ENCODE results near the gene ACADM. TPM values are rescaled to one million over a fixed set of nuclear protein-coding genes. Genes with fewer than 3 reads are reported as not detected.

ACADM gene
- total and polyA plus RNA-seq, 2 experiments from 2014 or later, result 37.7 to 52.8 TPM

- Histone ChIP-seq H3K36me3 (ENCODE audit: insufficient read depth) (peaks cover 40% of the 10 kb centered on the region), H3K4me3 (no peak overlapping the region)
Observed at GRCh38 chr1:75797273-75797588, 72.7 kb downstream of the ACADM start.

More at GRCh38 chr1:75797273-75797588, 72.7 kb downstream of the ACADM start:
- no peaks in the 10 kb centered on the region for H3K9me2 ChIP-seq (ENCODE audit: insufficient read depth)
- H3K36me3 Mint-ChIP-seq (ENCODE audit: low read depth), result peaks cover 69% of the 10 kb centered on the region
- DNase-seq (ENCODE audit: low spot score), result no peak
- no peak overlapping the region for H3K4me3 Mint-ChIP-seq
- no peaks in the 10 kb centered on the region for H3K4me1 ChIP-seq (ENCODE audit: insufficient read depth)
- H3K27ac ChIP-seq (ENCODE audit: low read depth), result peak overlapping the region; percentile 85; the same call in 1 of the 2 replicates
- H4K20me1 ChIP-seq (replicated peaks; ENCODE audit: insufficient read depth), result peaks cover 28% of the 10 kb centered on the region
- no peaks in the 10 kb centered on the region for H3K4me1 Mint-ChIP-seq
- H3K79me2 ChIP-seq (replicated peaks; ENCODE audit: insufficient read depth), result peaks cover 8% of the 10 kb centered on the region; the same call in 1 of the 2 replicates
- peaks cover 5% of the 10 kb centered on the region for H3K27me3 Mint-ChIP-seq (ENCODE audit: insufficient read depth, low read depth, poor library complexity)
- TF ChIP-seq REST (IDR thresholded peaks at IDR 0.05; ENCODE audit: unreplicated experiment) (no peak), ZNF462 (CRISPR knock-in tag; IDR thresholded peaks at IDR 0.05) (no peak), EZH2phosphoT487 (IDR thresholded peaks at IDR 0.05; ENCODE audit: unreplicated experiment) (no peak), POLR2AphosphoS5 (IDR thresholded peaks at IDR 0.05; ENCODE audit: low read depth) (no peak; the same call in none of the 2 replicates), CTCF (conservative IDR thresholded peaks at IDR 0.05; ENCODE audit: low read depth in 2 of 2) (no peak), STAT1 (IDR thresholded peaks at IDR 0.05; ENCODE audit: unreplicated experiment) (no peak), ZNF331 (CRISPR knock-in tag; IDR thresholded peaks at IDR 0.05; ENCODE audit: low read depth) (no peak)
- no peak overlapping the region for H3K4me2 ChIP-seq
- H2AFZ ChIP-seq, result no peak overlapping the region
- no peaks in the 10 kb centered on the region; the same call in 2 of the 3 replicates for H3K9me3 Mint-ChIP-seq
- no peaks in the 10 kb centered on the region for H3K27me3 ChIP-seq (ENCODE audit: insufficient read depth)
- ATAC-seq, result peak; percentile 21; the same call in 1 of the 3 replicates
- H3K27ac Mint-ChIP-seq, result 0 out of 2 replicates have a peak overlapping the region, but pooled peaks have one; percentile 58
- peaks cover 34% of the 10 kb centered on the region for H3F3A ChIP-seq (replicated peaks; ENCODE audit: low read depth)
